Endodermal cell (in vitro differentiated cells): ENCODE results near the gene PI4KA. TPM values are rescaled to one million over a fixed set of nuclear protein-coding genes. Genes with fewer than 3 reads are reported as not detected.

Experiments used
- DNase-seq: peaks from one replicate; pipeline ENCODE4 v3.0.0-alpha.2; 2017
- H3K27ac ChIP-seq: 2 replicates; pipeline ENCODE4 v1.5.1; 2013; ENCODE audit warnings: mild to moderate bottlenecking, low read depth, low read length, moderate library complexity
- H3K27me3 ChIP-seq: 2 replicates; pipeline ENCODE4 v1.6.1; 2013; ENCODE audit warnings: mild to moderate bottlenecking, low read length, moderate library complexity; ENCODE audit not compliant: insufficient read depth, control insufficient read depth, poor library complexity, severe bottlenecking
- H3K36me3 ChIP-seq: 2 replicates; pipeline ENCODE4 v1.7.0; 2013; ENCODE audit warnings: mild to moderate bottlenecking, low read length, moderate library complexity; ENCODE audit not compliant: control insufficient read depth, insufficient read depth
- H3K4me1 ChIP-seq: one replicate; pipeline ENCODE4 v1.7.0; 2013; ENCODE audit warnings: low read length; ENCODE audit not compliant: control insufficient read depth, insufficient read depth
- H3K4me3 ChIP-seq: 2 replicates; pipeline ENCODE4 v1.5.1; 2013; ENCODE audit warnings: mild to moderate bottlenecking, low read length, moderate library complexity
- H3K9ac ChIP-seq: 2 replicates; pipeline ENCODE4 v1.6.1; 2013; ENCODE audit warnings: mild to moderate bottlenecking, low read length, moderate library complexity; ENCODE audit not compliant: poor library complexity, severe bottlenecking; ENCODE audit errors: extremely low read depth
- H3K9me3 ChIP-seq: 2 replicates; pipeline ENCODE4 v1.6.1; 2013; ENCODE audit warnings: mild to moderate bottlenecking, low read length, moderate library complexity; ENCODE audit not compliant: control insufficient read depth
- H3K27ac Mint-ChIP-seq: 2 replicates; pipeline ENCODE4 v1.8.0; 2020; ENCODE audit warnings: mixed read lengths
- H3K27me3 Mint-ChIP-seq: 2 replicates; pipeline ENCODE4 v1.8.0; 2021; ENCODE audit warnings: mild to moderate bottlenecking, mixed read lengths; ENCODE audit not compliant: insufficient read depth
- H3K36me3 Mint-ChIP-seq: 2 replicates; pipeline ENCODE4 v1.8.0; 2020; ENCODE audit warnings: low read depth, mixed read lengths
- H3K4me1 Mint-ChIP-seq: 2 replicates; pipeline ENCODE4 v1.8.0; 2020; ENCODE audit warnings: mixed read lengths
- H3K4me3 Mint-ChIP-seq: 2 replicates; pipeline ENCODE4 v1.8.0; 2020; ENCODE audit warnings: mild to moderate bottlenecking, moderate library complexity, mixed read lengths
- H3K9me3 Mint-ChIP-seq: 2 replicates; pipeline ENCODE4 v1.8.0; 2020; ENCODE audit warnings: mild to moderate bottlenecking, mixed read lengths
- CTCF ChIP-seq: fragments of 200-600 bp; sonication (generic); conservative IDR thresholded peaks from 2 replicates; pipeline ENCODE4 v1.5.0; 2021; ENCODE audit warnings: antibody characterized with exemption, mild to moderate bottlenecking
- WGBS, 2 experiments: methylation state at CpG; one replicate each; pipeline versions ENCODE4 v1.1.5 to v1.1.7; 2013; ENCODE audit warnings: missing lambda C conversion rate in 2 of 2, mixed read lengths in 1 of 2; ENCODE audit not compliant: insufficient coverage in 1 of 2, insufficient read length in 1 of 2; 5-methylcytosine and 5-hydroxymethylcytosine counted together
- total RNA-seq, 2 donors: library from RNA; stranded (reverse); fragmentation: NEBNext Ultra II Directional in 1 of 2; extraction: Animal tissue kit (Norgen Biotek cat#: 25700) in 1 of 2; gene quantifications; 2 replicates in 1 of 2; 3 replicates in 1 of 2; pipeline ENCODE4 v1.2.1, GENCODE V29; 2021

PI4KA gene
- total RNA-seq, 2 donors from 2014 or later: 49.0 to 62.0 TPM

GRCh38 chr22:20852076-20852475, 6.5 kb downstream of the PI4KA start:
- no peak overlapping the region for H3K27ac Mint-ChIP-seq

GRCh38 chr22:20847318-20847822, 11.2 kb downstream of the PI4KA start:
- 94 to 96% methylated on average over 2 of the region's 2 CpGs for WGBS, 2 experiments
- no peaks in the 10 kb centered on the region for H3K27me3 Mint-ChIP-seq
- no peaks in the 10 kb centered on the region for H3K36me3 Mint-ChIP-seq

More at GRCh38 chr22:20852076-20852475, 6.5 kb downstream of the PI4KA start:
- Mint-ChIP-seq H3K4me1 (peaks cover 13% of the 10 kb centered on the region), H3K4me3 (no peak overlapping the region), H3K27me3 (no peaks in the 10 kb centered on the region), H3K36me3 (no peaks in the 10 kb centered on the region), H3K9me3 (no peaks in the 10 kb centered on the region)
- Histone ChIP-seq H3K9ac (no peak overlapping the region), H3K4me3 (no peak overlapping the region), H3K36me3 (no peaks in the 10 kb centered on the region), H3K9me3 (no peaks in the 10 kb centered on the region), H3K4me1 (peaks cover 3% of the 10 kb centered on the region), H3K27ac (no peak overlapping the region), H3K27me3 (no peaks in the 10 kb centered on the region)
- 83 to 100% methylated on average over 2 to 3 of the region's 4 CpGs for WGBS, 2 experiments
- DNase-seq: peak; percentile 25
- TF ChIP-seq CTCF: no peak

GRCh38 chr22:20844055-20845037, 14.3 kb downstream of the PI4KA start:
- peak; percentile 3 for DNase-seq
- H3K27ac ChIP-seq: no peak overlapping the region
- Mint-ChIP-seq H3K36me3 (no peaks in the 10 kb centered on the region), H3K4me3 (no peak overlapping the region), H3K27me3 (no peaks in the 10 kb centered on the region), H3K9me3 (no peaks in the 10 kb centered on the region), H3K27ac (no peak overlapping the region), H3K4me1 (peaks cover 20% of the 10 kb centered on the region)
- WGBS, 2 experiments: 89 to 90% methylated on average over 2 to 3 of the region's 5 CpGs
- no peak overlapping the region for H3K9ac ChIP-seq
- H3K4me3 ChIP-seq: no peak overlapping the region
- peaks cover 5% of the 10 kb centered on the region for H3K4me1 ChIP-seq
- H3K9me3 ChIP-seq: no peaks in the 10 kb centered on the region
- H3K36me3 ChIP-seq: no peaks in the 10 kb centered on the region
- no peaks in the 10 kb centered on the region for H3K27me3 ChIP-seq
- TF ChIP-seq CTCF: no peak

More at GRCh38 chr22:20847318-20847822, 11.2 kb downstream of the PI4KA start:
- Mint-ChIP-seq H3K27ac (no peak overlapping the region), H3K4me1 (peaks cover 4% of the 10 kb centered on the region), H3K9me3 (no peaks in the 10 kb centered on the region), H3K4me3 (no peak overlapping the region)
- H3K27ac ChIP-seq: no peak overlapping the region
- no peak for TF ChIP-seq CTCF
- no peak overlapping the region for H3K9ac ChIP-seq
- no peak overlapping the region for H3K4me3 ChIP-seq
- H3K36me3 ChIP-seq: no peaks in the 10 kb centered on the region
- H3K27me3 ChIP-seq: no peaks in the 10 kb centered on the region
- DNase-seq: peak; percentile 20
- H3K9me3 ChIP-seq: no peaks in the 10 kb centered on the region
- no peaks in the 10 kb centered on the region for H3K4me1 ChIP-seq
